Stimulated activated CD4-positive, alpha-beta T cell treated with anti-CD3 and anti-CD28 coated beads, Interleukin-4, amount 100 ng/mL, for 24 hours (primary cell): Measurements from ENCODE around the gene BDKRB2.
A peak's percentile ranks its signal among the peaks of the same experiment; 100 is the strongest.

Experiments
- DNase-seq: peaks from one replicate; pipeline ENCODE4 v3.0.0-alpha.2; 2020

BDKRB2 gene

GRCh38 chr14:96204151-96205058 is at the start of gene BDKRB2:
BDKRB2 (plus strand) TSS chr14:96204839; CDS start chr14:96237108, 32,269 bp downstream.
- DNase-seq: peak; percentile 8

- no peak for DNase-seq
Observed at GRCh38 chr14:96154900-96155299, 49.7 kb upstream of the BDKRB2 start.

- no peak for DNase-seq
Observed at GRCh38 chr14:96156804-96157760, 47.6 kb upstream of the BDKRB2 start.

GRCh38 chr14:96158735-96159134 is 45.9 kb upstream of the BDKRB2 start:
- no peak for DNase-seq

- no peak for DNase-seq
Observed at GRCh38 chr14:96160076-96160912, 44.3 kb upstream of the BDKRB2 start.

- DNase-seq: no peak
Observed at GRCh38 chr14:96160913-96161310, 43.7 kb upstream of the BDKRB2 start.

GRCh38 chr14:96161636-96162035 is 43.0 kb upstream of the BDKRB2 start:
- DNase-seq: no peak

GRCh38 chr14:96162265-96162664 is 42.4 kb upstream of the BDKRB2 start:
- no peak for DNase-seq

GRCh38 chr14:96162741-96163140 is 41.9 kb upstream of the BDKRB2 start:
- DNase-seq: no peak

GRCh38 chr14:96164861-96165490 is 39.7 kb upstream of the BDKRB2 start:
- DNase-seq: no peak

GRCh38 chr14:96165493-96166436 is 38.9 kb upstream of the BDKRB2 start:
- DNase-seq: no peak

- no peak for DNase-seq
Observed at GRCh38 chr14:96166461-96167223, 38.0 kb upstream of the BDKRB2 start.

GRCh38 chr14:96167224-96168148 is 37.2 kb upstream of the BDKRB2 start:
- no peak for DNase-seq

GRCh38 chr14:96168581-96168980 is 36.1 kb upstream of the BDKRB2 start:
- DNase-seq: no peak

- DNase-seq: no peak
Observed at GRCh38 chr14:96170961-96171592, 33.6 kb upstream of the BDKRB2 start.

- DNase-seq: no peak
Observed at GRCh38 chr14:96173636-96174475, 30.8 kb upstream of the BDKRB2 start.

GRCh38 chr14:96176275-96176674 is 28.4 kb upstream of the BDKRB2 start:
- DNase-seq: no peak
